Activated naive CD8-positive, alpha-beta T cell (primary cell): Measurements from ENCODE around the gene GNL2.
"Not testable (repeated sequence)": the region's sequence is repeated elsewhere in the genome, so short reads cannot be mapped to it uniquely, and the experiment has no call there.

Experiments
- H3K27ac Mint-ChIP-seq: one replicate; pipeline ENCODE4 v1.8.0; 2021; ENCODE audit warnings: mixed read lengths
- H3K27me3 Mint-ChIP-seq: one replicate; pipeline ENCODE4 v1.8.0; 2021; ENCODE audit warnings: mixed read lengths
- H3K36me3 Mint-ChIP-seq: one replicate; pipeline ENCODE4 v1.8.0; 2021; ENCODE audit warnings: mixed read lengths
- H3K4me1 Mint-ChIP-seq: one replicate; pipeline ENCODE4 v1.8.0; 2021; ENCODE audit warnings: low read depth, mixed read lengths
- H3K4me3 Mint-ChIP-seq: one replicate; pipeline ENCODE4 v1.8.0; 2021; ENCODE audit warnings: mild to moderate bottlenecking, mixed read lengths
- H3K9me3 Mint-ChIP-seq: one replicate; pipeline ENCODE4 v1.8.0; 2021; ENCODE audit warnings: low read depth, mixed read lengths

GNL2 gene

GRCh38 chr1:37518929-37519328, 76.8 kb downstream of the GNL2 start:
- peaks cover 43% of the 10 kb centered on the region for H3K4me1 Mint-ChIP-seq
- not testable (repeated sequence) for H3K27me3 Mint-ChIP-seq, H3K9me3 Mint-ChIP-seq
- H3K4me3 Mint-ChIP-seq, result peak overlapping the region; percentile 93
- peak overlapping the region; percentile 96 for H3K27ac Mint-ChIP-seq
- H3K36me3 Mint-ChIP-seq, result peaks cover 10% of the 10 kb centered on the region

- H3K27ac Mint-ChIP-seq, result not testable (repeated sequence)
Observed at GRCh38 chr1:37518241-37518640, 77.5 kb downstream of the GNL2 start.

GRCh38 chr1:37517569-37517968, 78.2 kb downstream of the GNL2 start:
- Mint-ChIP-seq H3K4me1 (peaks cover 45% of the 10 kb centered on the region), H3K27me3 (no peaks in the 10 kb centered on the region), H3K27ac (no peak overlapping the region), H3K36me3 (peaks cover 5% of the 10 kb centered on the region), H3K4me3 (peak overlapping the region; percentile 33), H3K9me3 (no peaks in the 10 kb centered on the region)

More at GRCh38 chr1:37518241-37518640, 77.5 kb downstream of the GNL2 start:
- H3K36me3 Mint-ChIP-seq, result peaks cover 11% of the 10 kb centered on the region
- H3K4me1 Mint-ChIP-seq, result peaks cover 46% of the 10 kb centered on the region
- H3K4me3 Mint-ChIP-seq, H3K27me3 Mint-ChIP-seq, H3K9me3 Mint-ChIP-seq: not testable (repeated sequence)
